ENCODE data around the gene DENND6B. TPM values are rescaled to one million over a fixed set of nuclear protein-coding genes. Genes with fewer than 3 reads are reported as not detected.

Gene DENND6B
- total RNA-seq, 1 experiment from 2014 or later = 14.3 TPM

DNA sequence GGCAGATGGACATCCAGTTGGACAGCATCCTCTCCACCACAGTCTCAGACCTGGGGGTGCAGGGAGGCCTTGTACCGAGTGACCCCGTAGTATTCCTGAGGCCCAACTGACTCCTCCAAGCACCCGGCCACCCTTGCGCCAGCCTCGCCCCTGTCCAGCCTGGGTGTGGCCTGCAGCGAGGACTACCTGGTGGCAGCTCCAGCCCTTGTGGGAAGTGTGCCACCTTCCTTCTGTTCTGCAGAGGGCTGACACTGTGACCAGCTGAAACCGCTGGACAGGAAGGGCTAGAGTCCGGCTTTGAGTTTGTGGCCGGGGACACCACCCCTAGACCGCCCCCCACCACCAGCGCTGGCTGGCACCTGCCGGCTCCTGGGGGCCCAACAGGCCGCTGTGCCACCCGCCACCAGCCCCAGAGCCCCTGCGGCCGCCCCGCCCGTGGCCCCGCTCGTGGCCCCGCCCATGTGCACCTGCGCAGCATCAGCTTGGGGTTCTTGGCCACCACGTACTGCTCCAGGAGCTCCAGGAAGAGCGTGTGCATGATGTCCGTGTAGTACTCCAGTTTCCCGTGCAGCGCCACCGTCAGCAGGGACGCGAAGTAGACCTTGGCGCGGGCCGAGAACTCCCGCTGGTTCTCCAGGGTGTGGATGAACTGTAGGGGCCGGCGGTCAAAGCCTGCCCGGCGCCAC lies 46.6 kb downstream of the DENND6B start:
- Histone ChIP-seq H4K20me1 (ENCODE audit: insufficient read depth) (peaks cover 8% of the 10 kb centered on the region), H3K36me3 (ENCODE audit: low read depth) (peaks cover 64% of the 10 kb centered on the region), H3K27ac (no peak overlapping the region), H2AFZ (no peak overlapping the region), H3K27me3 (ENCODE audit: insufficient read depth, low read depth) (no peaks in the 10 kb centered on the region), H3K79me2 (ENCODE audit: low read depth) (peaks cover 21% of the 10 kb centered on the region), H3K9me2 (ENCODE audit: insufficient read depth) (no peaks in the 10 kb centered on the region), H3K4me3 (no peak overlapping the region), H3K4me1 (replicated peaks; ENCODE audit: insufficient read depth) (peaks cover 39% of the 10 kb centered on the region), H3F3A (ENCODE audit: insufficient read depth, low read depth) (peaks cover 68% of the 10 kb centered on the region), H3K4me2 (no peak overlapping the region), H3K9me3 (ENCODE audit: insufficient read depth, low read depth) (no peaks in the 10 kb centered on the region)
- no peak for DNase-seq
- TF ChIP-seq, protein P1, sequence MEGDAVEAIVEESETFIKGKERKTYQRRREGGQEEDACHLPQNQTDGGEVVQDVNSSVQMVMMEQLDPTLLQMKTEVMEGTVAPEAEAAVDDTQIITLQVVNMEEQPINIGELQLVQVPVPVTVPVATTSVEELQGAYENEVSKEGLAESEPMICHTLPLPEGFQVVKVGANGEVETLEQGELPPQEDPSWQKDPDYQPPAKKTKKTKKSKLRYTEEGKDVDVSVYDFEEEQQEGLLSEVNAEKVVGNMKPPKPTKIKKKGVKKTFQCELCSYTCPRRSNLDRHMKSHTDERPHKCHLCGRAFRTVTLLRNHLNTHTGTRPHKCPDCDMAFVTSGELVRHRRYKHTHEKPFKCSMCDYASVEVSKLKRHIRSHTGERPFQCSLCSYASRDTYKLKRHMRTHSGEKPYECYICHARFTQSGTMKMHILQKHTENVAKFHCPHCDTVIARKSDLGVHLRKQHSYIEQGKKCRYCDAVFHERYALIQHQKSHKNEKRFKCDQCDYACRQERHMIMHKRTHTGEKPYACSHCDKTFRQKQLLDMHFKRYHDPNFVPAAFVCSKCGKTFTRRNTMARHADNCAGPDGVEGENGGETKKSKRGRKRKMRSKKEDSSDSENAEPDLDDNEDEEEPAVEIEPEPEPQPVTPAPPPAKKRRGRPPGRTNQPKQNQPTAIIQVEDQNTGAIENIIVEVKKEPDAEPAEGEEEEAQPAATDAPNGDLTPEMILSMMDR (conservative IDR thresholded peaks at IDR 0.05) = no peak
- TF ChIP-seq EZH2 (IDR thresholded peaks at IDR 0.05; ENCODE audit: low read depth) = no peak
- POLR2A ChIA-PET (ENCODE audit: unreplicated experiment) = no interaction called here
- CTCF ChIA-PET = interaction anchor here (1.0 kb wide), 1 partner anchor 26 kb away, joined by 6 read pairs; no protein-coding TSS in a partner anchor
- BruUV-seq (replicated peaks) = no TSS peak
- intact Hi-C loops (cut with micrococcal nuclease; ENCODE audit: unreplicated experiment) = no loop called here

DNA sequence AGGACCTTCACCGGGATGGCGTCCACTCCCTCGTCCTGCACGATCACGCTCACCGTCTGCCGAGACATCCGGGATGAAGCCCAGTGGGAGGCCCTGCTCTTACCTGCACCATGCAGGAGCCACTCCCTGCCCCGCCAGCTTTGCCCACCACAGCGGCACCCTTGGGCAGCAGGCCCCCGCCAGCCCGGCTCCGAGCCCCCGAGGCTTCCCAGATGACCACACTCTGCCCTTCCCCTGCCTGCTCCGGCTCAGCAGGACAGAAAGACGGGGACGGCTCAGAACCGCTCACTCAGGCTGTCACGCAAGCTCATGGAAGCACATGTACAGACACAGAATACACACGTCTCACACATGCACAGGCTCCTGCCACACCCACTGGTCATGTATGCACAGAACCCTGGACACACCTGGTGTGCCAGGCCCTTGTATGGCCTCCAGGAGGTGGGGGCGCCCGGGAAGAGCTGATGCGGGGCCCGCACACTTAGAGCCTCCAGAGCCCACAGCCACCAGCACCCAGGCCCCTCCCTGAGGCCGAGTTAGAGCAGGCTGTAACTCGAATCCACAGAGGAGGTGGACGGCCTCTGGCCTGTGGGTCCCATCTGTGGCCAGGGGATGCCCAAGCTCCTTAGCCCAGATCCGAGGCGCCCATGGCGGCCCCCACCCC lies 47.7 kb downstream of the DENND6B start:
- BruUV-seq (replicated peaks) = no TSS peak

DNA sequence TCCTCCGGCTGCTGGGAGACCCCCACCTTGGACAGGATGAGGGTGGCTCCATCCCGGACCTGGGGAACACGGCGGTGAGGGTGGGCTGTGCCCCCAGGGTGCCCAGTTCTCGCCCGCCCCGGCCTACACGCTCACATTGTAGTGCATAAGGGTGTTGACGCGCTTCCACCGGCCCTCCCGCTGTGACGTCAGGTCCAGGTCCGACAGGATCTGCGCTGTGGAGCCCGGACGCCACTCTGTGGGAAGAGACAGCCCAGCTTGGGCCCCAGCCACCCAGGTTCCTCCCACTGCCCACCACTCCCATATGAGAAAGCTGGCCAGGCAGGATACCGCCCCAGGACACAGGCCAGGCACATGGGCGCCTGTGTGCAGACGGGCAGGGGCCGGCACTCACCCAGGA lies 48.4 kb downstream of the DENND6B start:
- H3K9me2 ChIP-seq (ENCODE audit: insufficient read depth) = no peaks in the 10 kb centered on the region
- no peak overlapping the region for H3K27ac ChIP-seq
- no peak overlapping the region for H3K4me2 ChIP-seq
- BruUV-seq (replicated peaks) = no TSS peak
- H3K27me3 ChIP-seq (ENCODE audit: insufficient read depth, low read depth) = no peaks in the 10 kb centered on the region
- H3F3A ChIP-seq (ENCODE audit: insufficient read depth, low read depth) = peaks cover 79% of the 10 kb centered on the region
- H3K4me1 ChIP-seq (replicated peaks; ENCODE audit: insufficient read depth) = peaks cover 38% of the 10 kb centered on the region
- H3K9me3 ChIP-seq (ENCODE audit: insufficient read depth, low read depth) = no peaks in the 10 kb centered on the region
- TF ChIP-seq, protein P1 (conservative IDR thresholded peaks at IDR 0.05) = no peak
- no peak for TF ChIP-seq EZH2 (IDR thresholded peaks at IDR 0.05; ENCODE audit: low read depth)
- peaks cover 66% of the 10 kb centered on the region for H3K36me3 ChIP-seq (ENCODE audit: low read depth)
- H4K20me1 ChIP-seq (ENCODE audit: insufficient read depth) = peaks cover 18% of the 10 kb centered on the region
- H3K4me3 ChIP-seq = no peak overlapping the region
- H2AFZ ChIP-seq = no peak overlapping the region
- intact Hi-C loops (cut with micrococcal nuclease; ENCODE audit: unreplicated experiment) = no loop called here
- CTCF ChIA-PET = no interaction called here
- no peak for DNase-seq
- H3K79me2 ChIP-seq (ENCODE audit: low read depth) = peaks cover 21% of the 10 kb centered on the region
- POLR2A ChIA-PET (ENCODE audit: unreplicated experiment) = no interaction called here

More for the DNA sequence above, 47.7 kb downstream of the DENND6B start:
- Histone ChIP-seq H3K9me3 (ENCODE audit: insufficient read depth, low read depth) (no peaks in the 10 kb centered on the region), H3K27me3 (ENCODE audit: insufficient read depth, low read depth) (no peaks in the 10 kb centered on the region), H3K4me3 (no peak overlapping the region), H2AFZ (no peak overlapping the region), H3K36me3 (ENCODE audit: low read depth) (peaks cover 68% of the 10 kb centered on the region), H3K4me2 (no peak overlapping the region), H3K79me2 (ENCODE audit: low read depth) (peaks cover 21% of the 10 kb centered on the region), H3K9me2 (ENCODE audit: insufficient read depth) (no peaks in the 10 kb centered on the region), H3F3A (ENCODE audit: insufficient read depth, low read depth) (peaks cover 75% of the 10 kb centered on the region), H3K27ac (no peak overlapping the region), H3K4me1 (replicated peaks; ENCODE audit: insufficient read depth) (peaks cover 42% of the 10 kb centered on the region), H4K20me1 (ENCODE audit: insufficient read depth) (peaks cover 15% of the 10 kb centered on the region)
- ChIA-PET POLR2A (ENCODE audit: unreplicated experiment) (no interaction called here), CTCF (interaction anchor here (1.0 kb wide), 1 partner anchor 27 kb away, joined by 6 read pairs; no protein-coding TSS in a partner anchor)
- no peak for DNase-seq
- intact Hi-C loops (cut with micrococcal nuclease; ENCODE audit: unreplicated experiment) = no loop called here
- TF ChIP-seq, protein P1 (conservative IDR thresholded peaks at IDR 0.05) = no peak
- TF ChIP-seq EZH2 (IDR thresholded peaks at IDR 0.05; ENCODE audit: low read depth) = no peak
